ENCODE results near the gene ZNF384.

- TF ChIP-seq CTCF (IDR thresholded peaks at IDR 0.05) (no peak), POLR2A (IDR thresholded peaks at IDR 0.05) (no peak)
These were observed 41.0 kb upstream of the ZNF384 start for GRCh38 chr12:6730169-6730568.

Data from ovary (tissue), 3 donors.